Neuronal stem cell (in vitro differentiated cells): Measurements from ENCODE around the gene KIF26B.
A peak's percentile ranks its signal among the peaks of the same experiment; 100 is the strongest.

Experiments used
- DNase-seq: peaks from one replicate; pipeline ENCODE4 v3.0.0-alpha.2; 2013; ENCODE audit warnings: low spot score
- H2AFZ ChIP-seq: one replicate; pipeline ENCODE4 v1.6.1; 2013; ENCODE audit warnings: mild to moderate bottlenecking, low read length, inconsistent platforms
- H2AK5ac ChIP-seq: 2 replicates; pipeline ENCODE4 v1.6.1; 2013; ENCODE audit warnings: low read depth, mild to moderate bottlenecking, inconsistent platforms, low read length, moderate library complexity, mixed read lengths
- H2BK120ac ChIP-seq: 2 replicates; pipeline ENCODE4 v1.6.1; 2013; ENCODE audit warnings: low read depth, mild to moderate bottlenecking, inconsistent platforms, low read length, moderate library complexity, mixed read lengths
- H2BK12ac ChIP-seq: one replicate; pipeline ENCODE4 v1.6.1; 2013; ENCODE audit warnings: low read length, inconsistent platforms
- H2BK15ac ChIP-seq: 2 replicates; pipeline ENCODE4 v1.6.1; 2013; ENCODE audit warnings: mild to moderate bottlenecking, low read length, inconsistent platforms, mixed read lengths
- H2BK5ac ChIP-seq: one replicate; pipeline ENCODE4 v1.6.1; 2013; ENCODE audit warnings: inconsistent platforms, mild to moderate bottlenecking, low read length, moderate library complexity
- H3K14ac ChIP-seq: one replicate; pipeline ENCODE4 v1.6.1; 2013; ENCODE audit warnings: low read length, inconsistent platforms
- H3K18ac ChIP-seq: 2 replicates; pipeline ENCODE4 v1.6.1; 2013; ENCODE audit warnings: low read length, inconsistent platforms
- H3K23ac ChIP-seq: 2 replicates; pipeline ENCODE4 v1.6.1; 2013; ENCODE audit warnings: low read depth, mild to moderate bottlenecking, mixed read lengths, low read length, inconsistent platforms; ENCODE audit not compliant: poor library complexity
- H3K27ac ChIP-seq: replicated peaks from 3 replicates; pipeline ENCODE4 v1.5.1; 2013; ENCODE audit warnings: low read length, inconsistent platforms
- H3K27me3 ChIP-seq, 3 experiments: 2 replicates each; pipeline ENCODE4 v1.6.1; 2013; ENCODE audit warnings: low read length in 3 of 3, mild to moderate bottlenecking in 2 of 3, inconsistent platforms in 1 of 3, low read depth in 1 of 3, mixed read lengths in 1 of 3, moderate library complexity in 1 of 3; ENCODE audit not compliant: control insufficient read depth in 3 of 3, insufficient read depth in 3 of 3
- H3K36me3 ChIP-seq, 2 donors: replicated peaks in 1 of 2; 2 replicates each; pipeline ENCODE4 v1.6.1; 2013; ENCODE audit warnings: low read length in 2 of 2; ENCODE audit not compliant: control insufficient read depth in 2 of 2, insufficient read depth in 2 of 2
- H3K4ac ChIP-seq: 2 replicates; pipeline ENCODE4 v1.6.1; 2013; ENCODE audit warnings: inconsistent platforms, mild to moderate bottlenecking, low read length, moderate library complexity
- H3K4me1 ChIP-seq, 2 donors: 1 replicate in 1 of 2; 2 replicates in 1 of 2; pipeline ENCODE4 v1.6.1; 2013; ENCODE audit warnings: low read length in 2 of 2, low read depth in 1 of 2; ENCODE audit not compliant: control insufficient read depth in 2 of 2, insufficient read depth in 1 of 2
- H3K4me2 ChIP-seq: one replicate; pipeline ENCODE4 v1.6.1; 2013; ENCODE audit warnings: mild to moderate bottlenecking, low read length, inconsistent platforms; ENCODE audit not compliant: insufficient read depth, poor library complexity, severe bottlenecking
- H3K4me3 ChIP-seq, 2 donors: 2 replicates each; pipeline ENCODE4 v1.5.1; 2013; ENCODE audit warnings: low read length in 2 of 2, mild to moderate bottlenecking in 2 of 2, inconsistent platforms in 1 of 2, moderate library complexity in 1 of 2
- H3K79me1 ChIP-seq: one replicate; pipeline ENCODE4 v1.6.1; 2013; ENCODE audit warnings: low read depth, mild to moderate bottlenecking, inconsistent platforms, low read length, moderate library complexity
- H3K9ac ChIP-seq: one replicate; pipeline ENCODE4 v1.6.1; 2013; ENCODE audit warnings: mild to moderate bottlenecking, low read depth, low read length, inconsistent platforms; ENCODE audit not compliant: poor library complexity
- H3K9me3 ChIP-seq, 2 donors: replicated peaks in 1 of 2; 2 replicates each; pipeline versions ENCODE3 to v1.6.1; 2013; ENCODE audit warnings: low read length in 2 of 2, mild to moderate bottlenecking in 2 of 2, inconsistent platforms in 1 of 2, low read depth in 1 of 2, mixed read lengths in 1 of 2, moderate library complexity in 1 of 2; ENCODE audit not compliant: control insufficient read depth in 2 of 2, insufficient read depth in 1 of 2
- H4K8ac ChIP-seq: one replicate; pipeline ENCODE4 v1.6.1; 2013; ENCODE audit warnings: low read depth, mild to moderate bottlenecking, inconsistent platforms, low read length, moderate library complexity
- H4K91ac ChIP-seq: one replicate; pipeline ENCODE4 v1.6.1; 2013; ENCODE audit warnings: low read length, low read depth, mild to moderate bottlenecking, inconsistent platforms; ENCODE audit not compliant: poor library complexity
- WGBS, 2 donors: extraction: QIAGEN DNeasy Blood & Tissue Kit; methylation state at CpG; one replicate each; pipeline ENCODE4 v1.1.7; 2013; ENCODE audit warnings: missing lambda C conversion rate in 2 of 2, mixed read lengths in 1 of 2; ENCODE audit not compliant: insufficient read length in 2 of 2, insufficient replicate concordance in 1 of 2; ENCODE audit errors: extremely low coverage in 2 of 2; 5-methylcytosine and 5-hydroxymethylcytosine counted together

The KIF26B gene

GRCh38 chr1:245327842-245328241 lies 173.1 kb downstream of the KIF26B start:
- whole genome bisulfite sequencing, 2 donors, result no CpG with 5 or more reads among the region's 4 CpGs
- H3K79me1 ChIP-seq, result no peaks in the 10 kb centered on the region

GRCh38 chr1:245330951-245331350 lies 176.2 kb downstream of the KIF26B start:
- WGBS, 2 donors, result no CpG with 5 or more reads among the region's 26 CpGs
- H3K14ac ChIP-seq, result no peak overlapping the region
- no peaks in the 10 kb centered on the region for H3K36me3 ChIP-seq
- H2AFZ ChIP-seq, result no peak overlapping the region
- H2BK12ac ChIP-seq, result no peak overlapping the region
- H3K9me3 ChIP-seq, result no peaks in the 10 kb centered on the region
- peaks cover 0 to 5% (median 0%) of the 10 kb centered on the region in 3 experiments for H3K27me3 ChIP-seq
- H2AK5ac ChIP-seq, result no peak overlapping the region
- H3K4me2 ChIP-seq, result peak overlapping the region; percentile 35
- no peak overlapping the region for H3K27ac ChIP-seq
- peak overlapping the region; percentile 10 for H3K23ac ChIP-seq
- H3K4me3 ChIP-seq, result peak overlapping the region in 1 of 2 donors; percentile 33
- peak overlapping the region; percentile 39 for H2BK120ac ChIP-seq
- no peaks in the 10 kb centered on the region for H3K4me1 ChIP-seq
- H4K91ac ChIP-seq, result no peak overlapping the region
- peak overlapping the region; percentile 92 for H3K18ac ChIP-seq
- no peak overlapping the region for H3K9ac ChIP-seq
- H3K4ac ChIP-seq, result no peak overlapping the region
- no peaks in the 10 kb centered on the region for H3K79me1 ChIP-seq
- H2BK15ac ChIP-seq, result peak overlapping the region; percentile 72
- no peak for DNase-seq
- no peak overlapping the region for H2BK5ac ChIP-seq
- no peak overlapping the region for H4K8ac ChIP-seq

More at GRCh38 chr1:245327842-245328241, 173.1 kb downstream of the KIF26B start:
- Histone ChIP-seq H2BK5ac (no peak overlapping the region), H3K23ac (no peak overlapping the region), H3K4me3 (no peak overlapping the region), H3K4ac (no peak overlapping the region), H3K27ac (no peak overlapping the region), H2BK12ac (no peak overlapping the region), H3K27me3 (peaks cover 0 to 5% (median 0%) of the 10 kb centered on the region in 3 experiments), H3K14ac (no peak overlapping the region), H3K36me3 (no peaks in the 10 kb centered on the region), H3K9me3 (no peaks in the 10 kb centered on the region), H3K4me2 (no peak overlapping the region), H2BK15ac (no peak overlapping the region), H4K8ac (no peak overlapping the region), H2BK120ac (no peak overlapping the region), H2AFZ (no peak overlapping the region), H3K9ac (no peak overlapping the region), H2AK5ac (no peak overlapping the region), H3K18ac (no peak overlapping the region), H4K91ac (no peak overlapping the region), H3K4me1 (no peaks in the 10 kb centered on the region)
- DNase-seq, result no peak

- no peak overlapping the region for H3K4ac ChIP-seq
- H4K91ac ChIP-seq, result no peak overlapping the region
- H2BK5ac ChIP-seq, result no peak overlapping the region
- H3K9me3 ChIP-seq, result no peaks in the 10 kb centered on the region
- no peaks in the 10 kb centered on the region for H3K36me3 ChIP-seq
- no peak overlapping the region for H3K23ac ChIP-seq
- H3K27me3 ChIP-seq, result peaks cover 0 to 5% (median 0%) of the 10 kb centered on the region in 3 experiments
- no peak overlapping the region for H2BK15ac ChIP-seq
- H3K79me1 ChIP-seq, result no peaks in the 10 kb centered on the region
- no peak overlapping the region for H3K18ac ChIP-seq
- no peak overlapping the region for H2AFZ ChIP-seq
- no peaks in the 10 kb centered on the region for H3K4me1 ChIP-seq
- H2BK120ac ChIP-seq, result no peak overlapping the region
- H3K14ac ChIP-seq, result no peak overlapping the region
- no peak overlapping the region for H3K4me2 ChIP-seq
- no peak for DNase-seq
- H4K8ac ChIP-seq, result no peak overlapping the region
- no CpG with 5 or more reads among the region's 6 CpGs for WGBS, 2 donors
- H3K27ac ChIP-seq, result no peak overlapping the region
- no peak overlapping the region for H2BK12ac ChIP-seq
- no peak overlapping the region for H2AK5ac ChIP-seq
- H3K4me3 ChIP-seq, result no peak overlapping the region
- H3K9ac ChIP-seq, result no peak overlapping the region
Measured at GRCh38 chr1:245332085-245332484, 177.3 kb downstream of the KIF26B start.

DNA sequence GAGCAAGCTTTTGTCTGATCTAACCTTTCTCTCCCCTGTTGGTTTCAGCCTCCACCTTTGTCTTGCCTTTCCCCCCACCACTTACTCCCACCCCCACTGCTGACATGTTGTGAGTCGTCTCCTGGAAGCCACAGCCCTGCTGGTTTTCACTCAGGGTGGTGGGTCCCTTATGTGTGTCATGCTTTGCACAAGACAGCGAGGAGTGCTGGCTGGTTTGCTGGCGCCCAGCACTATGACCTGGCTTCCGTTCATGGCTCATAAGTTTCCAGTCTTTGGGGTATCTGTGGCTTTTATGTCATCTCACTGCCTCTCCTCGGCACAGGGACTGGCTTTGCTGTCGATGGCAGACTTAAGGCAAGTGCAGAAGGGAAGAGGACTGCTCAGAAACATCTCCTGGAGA lies 177.7 kb downstream of the KIF26B start:
- Histone ChIP-seq H3K36me3 (no peaks in the 10 kb centered on the region), H3K18ac (no peak overlapping the region), H3K27me3 (peaks cover 0 to 5% (median 0%) of the 10 kb centered on the region in 3 experiments), H3K4ac (no peak overlapping the region), H2AFZ (no peak overlapping the region), H2BK120ac (no peak overlapping the region), H2BK15ac (no peak overlapping the region), H4K8ac (no peak overlapping the region), H2BK5ac (no peak overlapping the region), H2BK12ac (no peak overlapping the region), H3K9ac (no peak overlapping the region), H2AK5ac (no peak overlapping the region), H3K27ac (no peak overlapping the region), H3K9me3 (no peaks in the 10 kb centered on the region), H3K4me1 (peaks cover 0 to under 1% of the 10 kb centered on the region in 2 donors), H3K79me1 (no peaks in the 10 kb centered on the region), H3K4me2 (no peak overlapping the region), H3K4me3 (no peak overlapping the region), H4K91ac (no peak overlapping the region), H3K23ac (no peak overlapping the region), H3K14ac (no peak overlapping the region)
- DNase-seq, result no peak
- no CpG with 5 or more reads among the region's 6 CpGs for WGBS, 2 donors
